GM12874 (cell line): ENCODE measurements around the gene HS3ST1.

ENCODE experiments used
- TF ChIP-seq, protein P1 (sequence below): IDR thresholded peaks from 2 replicates; pipeline ENCODE4 v1.5.1; 2011; ENCODE audit warnings: low read depth, mild to moderate bottlenecking, control low read depth, low read length, moderate library complexity; ENCODE audit not compliant: insufficient read depth

Gene HS3ST1

GRCh38 chr4:11368701-11369115 lies 60.0 kb downstream of the HS3ST1 start:
- TF ChIP-seq, protein P1, sequence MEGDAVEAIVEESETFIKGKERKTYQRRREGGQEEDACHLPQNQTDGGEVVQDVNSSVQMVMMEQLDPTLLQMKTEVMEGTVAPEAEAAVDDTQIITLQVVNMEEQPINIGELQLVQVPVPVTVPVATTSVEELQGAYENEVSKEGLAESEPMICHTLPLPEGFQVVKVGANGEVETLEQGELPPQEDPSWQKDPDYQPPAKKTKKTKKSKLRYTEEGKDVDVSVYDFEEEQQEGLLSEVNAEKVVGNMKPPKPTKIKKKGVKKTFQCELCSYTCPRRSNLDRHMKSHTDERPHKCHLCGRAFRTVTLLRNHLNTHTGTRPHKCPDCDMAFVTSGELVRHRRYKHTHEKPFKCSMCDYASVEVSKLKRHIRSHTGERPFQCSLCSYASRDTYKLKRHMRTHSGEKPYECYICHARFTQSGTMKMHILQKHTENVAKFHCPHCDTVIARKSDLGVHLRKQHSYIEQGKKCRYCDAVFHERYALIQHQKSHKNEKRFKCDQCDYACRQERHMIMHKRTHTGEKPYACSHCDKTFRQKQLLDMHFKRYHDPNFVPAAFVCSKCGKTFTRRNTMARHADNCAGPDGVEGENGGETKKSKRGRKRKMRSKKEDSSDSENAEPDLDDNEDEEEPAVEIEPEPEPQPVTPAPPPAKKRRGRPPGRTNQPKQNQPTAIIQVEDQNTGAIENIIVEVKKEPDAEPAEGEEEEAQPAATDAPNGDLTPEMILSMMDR = no peak

- TF ChIP-seq, protein P1 = no peak
Observed at GRCh38 chr4:11367371-11367770, 61.3 kb downstream of the HS3ST1 start.

GRCh38 chr4:11366859-11367258 lies 61.8 kb downstream of the HS3ST1 start:
- TF ChIP-seq, protein P1 = no peak

DNA sequence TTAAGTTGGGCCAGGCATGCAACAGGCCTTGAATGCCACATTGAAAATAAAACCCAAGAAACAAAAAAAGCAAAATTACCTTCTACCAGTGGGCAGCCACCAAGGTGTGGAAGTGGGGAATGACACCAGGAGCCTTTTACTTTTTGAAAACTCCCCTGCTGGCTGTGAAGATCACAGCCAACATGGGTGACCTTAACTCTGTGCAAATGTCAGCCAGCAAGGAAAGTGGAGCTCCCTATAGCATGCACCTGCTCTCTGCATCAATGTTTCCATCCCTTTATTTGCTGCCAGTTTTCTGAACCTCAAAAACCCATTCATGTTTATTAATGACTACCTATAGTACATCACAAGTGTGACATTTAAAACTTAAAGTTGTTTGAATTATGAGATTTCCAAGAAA lies 63.7 kb downstream of the HS3ST1 start:
- TF ChIP-seq, protein P1 = no peak

DNA sequence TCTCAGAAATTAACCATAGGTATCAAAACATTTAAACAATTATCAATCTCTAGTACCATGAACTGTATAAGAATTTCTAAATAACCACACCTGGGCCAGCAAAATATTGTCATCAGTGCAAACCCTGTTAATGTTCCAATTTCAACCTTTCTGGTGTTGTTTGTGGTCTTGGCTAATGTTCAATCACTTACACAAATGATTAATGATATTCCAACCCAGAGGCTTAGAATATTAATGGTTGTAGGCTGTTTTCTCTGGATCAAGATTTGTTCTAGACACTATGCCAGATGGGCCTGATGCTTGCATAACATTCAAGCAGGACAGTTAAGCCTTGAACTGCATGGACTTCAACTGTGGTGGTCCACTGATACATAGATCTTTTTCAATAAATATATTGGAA lies 69.1 kb downstream of the HS3ST1 start:
- TF ChIP-seq, protein P1 = no peak

DNA sequence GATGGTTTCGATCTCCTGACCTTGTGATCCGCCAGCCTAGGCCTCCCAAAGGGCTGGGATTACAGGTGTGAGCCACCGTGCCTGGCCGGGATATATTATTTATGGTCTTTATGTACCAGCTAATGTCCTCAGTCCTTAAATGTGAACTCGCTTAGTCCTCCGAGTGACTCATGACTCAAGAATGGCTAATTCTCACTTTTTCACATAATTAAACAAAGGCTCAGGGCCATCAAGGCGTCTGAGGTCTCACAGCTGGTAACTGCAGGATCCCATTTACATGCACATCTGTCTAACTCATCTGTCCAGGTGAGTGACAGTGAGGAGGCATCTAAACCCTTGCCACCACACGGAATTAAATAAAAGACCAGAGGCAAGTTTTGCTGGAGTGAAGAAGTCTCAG lies 73.5 kb downstream of the HS3ST1 start:
- TF ChIP-seq, protein P1 = no peak

- TF ChIP-seq, protein P1 = no peak
Observed at GRCh38 chr4:11354531-11354930, 74.2 kb downstream of the HS3ST1 start.
